B cell (primary cell): ENCODE measurements around the gene IFTAP. TPM values are rescaled to one million over a fixed set of nuclear protein-coding genes. Genes with fewer than 3 reads are reported as not detected.

Source experiments
- ATAC-seq: fragments of 200-7000 bp; cut with Tn5 transposase; one replicate; pipeline ENCODE4 v1.10.0; 2021; ENCODE audit warnings: low read depth, mild to moderate bottlenecking, moderate number of reproducible peaks, moderate library complexity
- CTCF ChIA-PET: fragments of 350-600 bp; sonication (Branson Sonifier 250); formaldehyde crosslinking; loops from one replicate; lab custom pipeline; 2021; ENCODE audit warnings: antibody characterized with exemption, inconsistent platforms; lab: Charles Lee
- POLR2A ChIA-PET: fragments of 350-600 bp; sonication (Branson Sonifier 250); formaldehyde crosslinking; loops from one replicate; lab custom pipeline; 2021; ENCODE audit warnings: antibody characterized with exemption; lab: Charles Lee
- DNase-seq: peaks from one replicate; pipeline ENCODE4 v3.0.0; 2013
- H2AFZ ChIP-seq: 2 replicates; pipeline ENCODE4 v1.6.1; 2012; ENCODE audit warnings: mild to moderate bottlenecking, low read depth, low read length; ENCODE audit not compliant: insufficient read depth, poor library complexity, severe bottlenecking
- H3K27ac ChIP-seq, 2 donors: 1 replicate in 1 of 2; 2 replicates in 1 of 2; pipeline ENCODE4 v1.5.1; 2012 to 2013; ENCODE audit warnings: low read length in 2 of 2, mild to moderate bottlenecking in 2 of 2, moderate library complexity in 1 of 2
- H3K27me3 ChIP-seq, 4 experiments: fragments of 200-600 bp in 1 of 4; sonication (generic) in 1 of 4; replicated peaks in 1 of 4; 1 replicate in 2 of 4; 2 replicates in 2 of 4; pipeline versions ENCODE4 v1.6.1 to v1.7.0; 2013 to 2016; ENCODE audit warnings: low read length in 3 of 4, mild to moderate bottlenecking in 2 of 4, mixed read lengths in 1 of 4, moderate library complexity in 1 of 4; ENCODE audit not compliant: insufficient read depth in 4 of 4, control insufficient read depth in 3 of 4; ENCODE audit errors: control extremely low read depth in 1 of 4
- H3K36me3 ChIP-seq, 2 experiments: replicated peaks in 1 of 2; 1 replicate in 1 of 2; 2 replicates in 1 of 2; pipeline versions ENCODE4 v1.6.1 to v1.7.1; 2013; ENCODE audit warnings: low read length in 1 of 2; ENCODE audit not compliant: insufficient read depth in 2 of 2, control insufficient read depth in 1 of 2; ENCODE audit errors: control extremely low read depth in 1 of 2, extremely low read depth in 1 of 2
- H3K4me1 ChIP-seq, 2 donors: fragments of 200-600 bp in 1 of 2; sonication (generic) in 1 of 2; 1 replicate in 1 of 2; 2 replicates in 1 of 2; pipeline versions ENCODE4 v1.5.1 to v1.6.1; 2013 to 2017; ENCODE audit warnings: low read length in 2 of 2; ENCODE audit not compliant: control insufficient read depth in 2 of 2, insufficient read depth in 2 of 2
- H3K4me2 ChIP-seq: replicated peaks from 2 replicates; pipeline ENCODE3; 2012; ENCODE audit warnings: mild to moderate bottlenecking, low read depth, low read length; ENCODE audit not compliant: poor library complexity, severe bottlenecking
- H3K4me3 ChIP-seq, 5 experiments: fragments of 200-600 bp in 1 of 5; sonication (generic) in 1 of 5; 1 replicate in 3 of 5; 2 replicates in 2 of 5; pipeline versions ENCODE4 v1.5.1 to v1.7.0; 2011 to 2016; ENCODE audit warnings: low read length in 4 of 5, mild to moderate bottlenecking in 4 of 5, low read depth in 2 of 5, control low read depth in 1 of 5, moderate library complexity in 1 of 5; ENCODE audit not compliant: insufficient read depth in 1 of 5; ENCODE audit errors: control extremely low read depth in 1 of 5, extremely low read depth in 1 of 5
- H3K79me2 ChIP-seq: fragments of 200-600 bp; sonication (generic); one replicate; pipeline ENCODE4 v1.6.0; 2016; ENCODE audit warnings: low read length; ENCODE audit not compliant: control insufficient read depth, insufficient read depth
- H3K9ac ChIP-seq: fragments of 200-600 bp; sonication (generic); 2 replicates; pipeline ENCODE4 v1.6.1; 2017; ENCODE audit warnings: mild to moderate bottlenecking, low read length, moderate library complexity
- H3K9me3 ChIP-seq, 3 donors: one replicate each; pipeline versions ENCODE4 v1.6.1 to v1.7.1; 2013; ENCODE audit warnings: low read length in 2 of 3; ENCODE audit not compliant: control insufficient read depth in 2 of 3, insufficient read depth in 1 of 3; ENCODE audit errors: control extremely low read depth in 1 of 3
- H4K20me1 ChIP-seq: 2 replicates; pipeline ENCODE4 v1.6.0; 2012; ENCODE audit warnings: mild to moderate bottlenecking, low read length; ENCODE audit not compliant: insufficient read depth, control insufficient read depth, poor library complexity, severe bottlenecking
- H3K27ac Mint-ChIP-seq: one replicate; pipeline ENCODE4 v1.8.0; 2021; ENCODE audit warnings: mixed read lengths
- H3K27me3 Mint-ChIP-seq: one replicate; pipeline ENCODE4 v1.8.0; 2021; ENCODE audit warnings: mixed read lengths
- H3K4me1 Mint-ChIP-seq: one replicate; pipeline ENCODE4 v1.8.0; 2021; ENCODE audit warnings: mixed read lengths
- H3K4me3 Mint-ChIP-seq: one replicate; pipeline ENCODE4 v1.8.0; 2021; ENCODE audit warnings: mixed read lengths
- H3K9me3 Mint-ChIP-seq: one replicate; pipeline ENCODE4 v1.8.0; 2022; ENCODE audit warnings: mixed read lengths; ENCODE audit not compliant: insufficient read depth
- CTCF ChIP-seq: fragments of 200-600 bp; IDR thresholded peaks from one replicate; pipeline ENCODE4 v1.8.0; 2022; ENCODE audit warnings: antibody characterized with exemption, mild to moderate bottlenecking
- EZH2 ChIP-seq: IDR thresholded peaks from 2 replicates; pipeline ENCODE4 v1.6.1; 2012; ENCODE audit warnings: borderline replicate concordance, low read depth, mild to moderate bottlenecking, moderate library complexity, low read length; ENCODE audit not compliant: insufficient read depth, poor library complexity, severe bottlenecking
- WGBS: methylation state at CpG from one replicate; pipeline ENCODE4 v1.1.5; 2013; ENCODE audit warnings: missing lambda C conversion rate; ENCODE audit not compliant: insufficient coverage; 5-methylcytosine and 5-hydroxymethylcytosine counted together
- intact Hi-C: fragments of 100-400 bp; cut with micrococcal nuclease; formaldehyde crosslinking; loops from one replicate; pipeline ENCODE4 v1.10.0; 2022
- polyA plus RNA-seq: library from polyadenylated mRNA; depleted of rRNA; stranded (reverse); fragments of >200 nt; gene quantifications from 2 replicates; pipeline ENCODE4 v1.2.3, GENCODE V29; 2012
- total RNA-seq, 2 donors: library from RNA; stranded (reverse); fragments of 120-200 nt in 1 of 2; gene quantifications; 1 replicate in 1 of 2; 2 replicates in 1 of 2; pipeline versions ENCODE4 v1.2.3 to v1.2.4, GENCODE V29; 2013 to 2022

The IFTAP gene
- total and polyA plus RNA-seq, 2 donors (not counting 1 experiment from before 2014, with no cell fraction given) = 0.31 TPM; not detected in 1

GRCh38 chr11:36628765-36629244 lies 34.5 kb downstream of the IFTAP start:
- no peak overlapping the region for H3K27ac ChIP-seq
- no peak overlapping the region for H2AFZ ChIP-seq
- intact Hi-C loops = no loop called here
- ATAC-seq (no peak), DNase-seq (no peak)
- H3K79me2 ChIP-seq = no peaks in the 10 kb centered on the region
- ChIA-PET POLR2A (no interaction called here), CTCF (no interaction called here)
- no peak overlapping the region for H3K4me3 ChIP-seq
- H3K9ac ChIP-seq = no peak overlapping the region
- H3K27me3 ChIP-seq = peaks cover 0 to 3% (median 0%) of the 10 kb centered on the region in 4 experiments
- Mint-ChIP-seq H3K9me3 (no peaks in the 10 kb centered on the region), H3K4me3 (no peak overlapping the region), H3K27me3 (peaks cover 28% of the 10 kb centered on the region), H3K4me1 (no peaks in the 10 kb centered on the region), H3K27ac (no peak overlapping the region)
- no peaks in the 10 kb centered on the region for H3K4me1 ChIP-seq
- no peaks in the 10 kb centered on the region for H4K20me1 ChIP-seq
- H3K36me3 ChIP-seq = no peaks in the 10 kb centered on the region
- H3K9me3 ChIP-seq = no peaks in the 10 kb centered on the region
- TF ChIP-seq CTCF (no peak), EZH2 (no peak)
- WGBS = 96% methylated on average over 4 of the region's 4 CpGs
- no peak overlapping the region for H3K4me2 ChIP-seq

GRCh38 chr11:36631774-36632173 lies 37.5 kb downstream of the IFTAP start:
- POLR2A ChIA-PET = no interaction called here
- no peaks in the 10 kb centered on the region for H3K79me2 ChIP-seq
- H3K4me2 ChIP-seq = no peak overlapping the region
- DNase-seq = no peak
- H3K9ac ChIP-seq = no peak overlapping the region
- H2AFZ ChIP-seq = no peak overlapping the region
- H3K27ac Mint-ChIP-seq = no peak overlapping the region
- H3K9me3 Mint-ChIP-seq = no peaks in the 10 kb centered on the region
- intact Hi-C loops = no loop called here
- no peaks in the 10 kb centered on the region for H3K4me1 Mint-ChIP-seq
- H3K4me3 ChIP-seq = no peak overlapping the region
- H3K36me3 ChIP-seq = no peaks in the 10 kb centered on the region
- H3K9me3 ChIP-seq = no peaks in the 10 kb centered on the region
- 20% methylated on average over 1 of the region's 2 CpGs for whole genome bisulfite sequencing
- no peak overlapping the region for H3K27ac ChIP-seq
- no peak for TF ChIP-seq CTCF
- no peak overlapping the region for H3K4me3 Mint-ChIP-seq
- CTCF ChIA-PET = no interaction called here
- ATAC-seq = no peak
- H3K27me3 Mint-ChIP-seq = peaks cover 12% of the 10 kb centered on the region
- no peaks in the 10 kb centered on the region for H3K4me1 ChIP-seq
- H4K20me1 ChIP-seq = no peaks in the 10 kb centered on the region
- H3K27me3 ChIP-seq = peaks cover 0 to 3% (median 0%) of the 10 kb centered on the region in 4 experiments
